Skeletal muscle satellite cell (primary cell): Measurements from ENCODE around the gene ZNF468. TPM values are rescaled to one million over a fixed set of nuclear protein-coding genes. Genes with fewer than 3 reads are reported as not detected.
"Not testable (repeated sequence)": the region's sequence is repeated elsewhere in the genome, so short reads cannot be mapped to it uniquely, and the experiment has no call there.

ENCODE experiments used
- H3K27me3 ChIP-seq: 2 replicates; pipeline ENCODE4 v1.7.0; 2013; ENCODE audit warnings: low read length; ENCODE audit not compliant: control insufficient read depth, insufficient read depth
- H3K36me3 ChIP-seq: 2 replicates; pipeline ENCODE4 v1.7.0; 2013; ENCODE audit warnings: mild to moderate bottlenecking, control low read depth, low read length; ENCODE audit not compliant: insufficient read depth
- H3K4me1 ChIP-seq: 2 replicates; pipeline ENCODE4 v1.7.0; 2013; ENCODE audit warnings: low read length; ENCODE audit not compliant: control insufficient read depth, insufficient read depth
- H3K4me2 ChIP-seq: 2 replicates; pipeline ENCODE4 v1.7.0; 2013; ENCODE audit warnings: mild to moderate bottlenecking, low read length
- H3K4me3 ChIP-seq: 2 replicates; pipeline ENCODE4 v1.7.0; 2013; ENCODE audit warnings: low read length
- H3K9ac ChIP-seq: 2 replicates; pipeline ENCODE4 v1.7.0; 2013; ENCODE audit warnings: mild to moderate bottlenecking, low read depth, low read length, moderate library complexity
- H3K9me3 ChIP-seq: replicated peaks from 2 replicates; pipeline ENCODE4 v1.7.0; 2013; ENCODE audit warnings: mild to moderate bottlenecking, control low read depth, low read length
- total RNA-seq: library from RNA; depleted of rRNA; stranded (reverse); fragments of >200 nt; gene quantifications from 2 replicates; pipeline ENCODE4 v1.2.3, GENCODE V29; 2012; rRNA removed

ZNF468 gene
- total RNA-seq, result 16.7 and 22.5 TPM in 2 replicates

- not testable (repeated sequence) for H3K27me3 ChIP-seq, H3K4me1 ChIP-seq, H3K36me3 ChIP-seq, H3K9me3 ChIP-seq
- peak within 1 kb of the TSS; percentile 96 for H3K4me3 ChIP-seq
- H3K4me2 ChIP-seq, result peak within 1 kb of the TSS; percentile 81
- peak within 1 kb of the TSS; percentile 90 for H3K9ac ChIP-seq
These were observed at the start of gene ZNF468 for GRCh38 chr19:52857378-52858191. Gene ZNF468, minus strand, starts transcription at chr19:52857619. Its CDS starts 3,347 bp downstream, at chr19:52854272.

DNA sequence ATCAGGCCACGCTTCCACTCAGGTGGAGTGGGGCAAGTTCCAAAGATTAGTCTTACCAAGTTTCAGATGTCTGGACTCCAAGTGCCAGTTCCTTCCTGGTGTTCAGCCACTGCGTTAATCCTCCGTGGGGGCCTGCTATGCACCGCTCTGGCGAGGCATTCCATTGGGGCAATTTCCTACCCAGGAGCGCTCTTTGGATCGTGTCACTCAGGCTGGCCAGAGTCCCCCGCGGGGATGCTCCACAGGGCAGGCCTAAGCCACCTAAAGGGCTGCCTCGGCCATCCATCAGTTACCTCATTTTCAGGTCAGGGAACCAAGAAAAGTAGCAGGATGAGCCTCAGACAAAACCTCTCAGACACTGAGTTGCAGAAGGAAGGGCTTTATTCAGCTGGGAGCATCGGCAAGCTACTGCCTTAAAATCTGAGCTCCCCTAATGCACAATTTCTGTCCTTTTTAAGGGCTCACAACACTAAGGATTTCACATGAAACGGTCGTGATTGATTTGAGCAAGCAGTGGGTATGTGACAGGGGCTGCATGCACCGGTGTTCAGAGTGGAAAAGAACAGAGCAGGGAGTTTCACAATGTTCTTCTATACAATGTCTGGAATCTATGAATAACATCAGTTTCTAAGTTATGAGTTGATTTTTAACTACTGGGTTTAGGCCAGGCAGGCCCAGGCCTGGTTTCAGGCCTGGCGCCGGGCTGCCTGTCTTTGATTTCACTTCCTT lies 46.8 kb upstream of the ZNF468 start:
- not testable (repeated sequence) for H3K4me2 ChIP-seq, H3K9ac ChIP-seq, H3K27me3 ChIP-seq, H3K9me3 ChIP-seq, H3K4me1 ChIP-seq, H3K4me3 ChIP-seq
- peaks cover 12% of the 10 kb centered on the region for H3K36me3 ChIP-seq

GRCh38 chr19:52901842-52902241 lies 44.4 kb upstream of the ZNF468 start:
- peaks cover 4% of the 10 kb centered on the region for H3K9me3 ChIP-seq
- no peak overlapping the region for H3K4me2 ChIP-seq
- no peak overlapping the region for H3K9ac ChIP-seq
- peaks cover 2% of the 10 kb centered on the region for H3K36me3 ChIP-seq
- H3K27me3 ChIP-seq, result no peaks in the 10 kb centered on the region
- H3K4me3 ChIP-seq, result no peak overlapping the region
- peaks cover 5% of the 10 kb centered on the region for H3K4me1 ChIP-seq

DNA sequence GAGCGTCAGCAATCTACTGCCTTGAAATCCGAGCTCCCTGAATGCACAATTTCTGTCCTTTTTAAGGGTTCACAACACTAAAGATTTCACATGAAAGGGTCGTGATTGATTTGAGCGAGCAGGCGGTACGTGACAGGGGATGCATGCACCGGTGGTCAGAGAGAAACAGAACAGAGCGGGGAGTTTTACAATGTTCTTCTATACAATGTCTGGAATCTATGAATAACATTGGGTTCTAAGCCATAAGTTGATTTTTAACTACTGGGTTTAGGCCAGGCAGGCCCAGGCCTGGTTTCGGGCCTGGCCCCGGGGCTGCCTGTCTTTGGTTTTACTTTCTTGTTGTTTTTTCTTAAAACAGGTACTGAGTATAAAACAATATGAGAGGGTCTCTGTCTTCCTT lies 41.2 kb upstream of the ZNF468 start:
- H3K4me3 ChIP-seq, H3K36me3 ChIP-seq, H3K4me2 ChIP-seq, H3K9me3 ChIP-seq, H3K9ac ChIP-seq, H3K4me1 ChIP-seq, H3K27me3 ChIP-seq: not testable (repeated sequence)

DNA sequence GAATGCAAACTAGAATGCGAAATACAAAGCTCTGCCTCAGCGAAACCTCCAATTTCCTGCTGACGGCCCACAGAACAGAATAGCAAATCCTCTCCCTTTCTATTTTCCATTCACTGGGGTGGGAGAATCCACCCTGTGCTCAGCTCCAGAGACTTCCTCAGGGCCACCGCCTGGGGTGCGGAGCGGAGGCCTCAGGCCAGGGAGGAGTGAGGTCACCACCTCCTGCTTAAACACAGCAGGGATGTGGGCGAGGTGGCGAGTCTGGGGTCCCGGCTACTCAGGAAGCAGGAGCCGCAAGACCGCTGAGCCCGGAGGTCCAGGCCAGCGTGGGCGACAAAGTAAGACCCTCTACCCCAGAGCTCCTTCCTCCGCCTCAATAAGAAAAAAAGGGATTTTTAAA lies 40.7 kb upstream of the ZNF468 start:
- no peaks in the 10 kb centered on the region for H3K9me3 ChIP-seq
- no peaks in the 10 kb centered on the region for H3K27me3 ChIP-seq
- peak overlapping the region; percentile 99 for H3K9ac ChIP-seq
- H3K4me1 ChIP-seq, result peaks cover 5% of the 10 kb centered on the region
- H3K36me3 ChIP-seq, result peaks cover 8% of the 10 kb centered on the region
- H3K4me3 ChIP-seq, result peak overlapping the region; percentile 100
- H3K4me2 ChIP-seq, result peak overlapping the region; percentile 98

DNA sequence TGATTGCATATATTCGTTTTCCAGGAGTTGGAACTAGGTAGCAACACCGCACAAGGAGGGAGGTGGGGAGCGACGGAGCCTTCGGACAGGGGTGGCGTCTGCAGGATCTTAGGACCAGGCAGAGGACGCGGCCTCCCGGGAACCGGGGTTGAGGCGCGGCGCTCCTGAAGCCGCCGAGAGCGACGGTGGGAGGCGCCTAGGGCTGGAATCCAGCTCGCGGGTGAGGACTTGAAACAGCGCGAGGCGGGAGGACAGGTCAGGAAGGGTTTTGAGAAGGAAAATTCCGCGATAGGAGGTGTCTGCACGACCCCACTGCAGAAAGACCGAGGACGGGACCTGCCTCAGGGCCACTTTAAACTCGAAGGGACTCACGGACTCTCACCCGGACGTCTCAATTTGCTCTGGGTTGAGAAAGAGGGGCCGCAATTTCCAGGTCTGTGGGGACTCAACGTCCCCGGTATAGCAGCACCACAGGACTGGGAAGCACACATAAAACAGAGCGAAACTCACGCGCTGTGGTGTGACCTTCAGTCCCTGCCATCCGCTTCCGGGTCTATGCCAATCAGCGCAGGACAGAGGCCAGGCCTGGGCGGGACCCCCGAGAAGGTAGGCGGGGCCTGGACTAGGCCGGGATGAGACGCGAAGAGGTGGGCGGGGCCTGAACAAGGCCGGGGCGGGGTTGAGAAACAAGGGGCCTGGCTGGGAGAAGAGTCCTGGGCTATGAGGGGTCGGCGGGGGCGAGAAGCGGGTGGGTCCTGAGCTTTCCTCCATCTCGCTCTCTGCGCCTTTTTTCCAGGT lies 39.9 kb upstream of the ZNF468 start, which contains the start of gene ZNF320:
Gene ZNF320 (minus strand): TSS at position 498 of the 798 bp plus-strand sequence. CDS start 7,380 bp downstream, outside the sequence.
- peaks cover 8% of the 10 kb centered on the region for H3K36me3 ChIP-seq
- H3K4me2 ChIP-seq, result peak within 1 kb of the TSS; percentile 98
- H3K9me3 ChIP-seq, result no peaks in the 10 kb centered on the region
- peak within 1 kb of the TSS; percentile 100 for H3K4me3 ChIP-seq
- H3K9ac ChIP-seq, result peak within 1 kb of the TSS; percentile 99
- no peaks in the 10 kb centered on the region for H3K27me3 ChIP-seq
- H3K4me1 ChIP-seq, result peaks cover 5% of the 10 kb centered on the region

DNA sequence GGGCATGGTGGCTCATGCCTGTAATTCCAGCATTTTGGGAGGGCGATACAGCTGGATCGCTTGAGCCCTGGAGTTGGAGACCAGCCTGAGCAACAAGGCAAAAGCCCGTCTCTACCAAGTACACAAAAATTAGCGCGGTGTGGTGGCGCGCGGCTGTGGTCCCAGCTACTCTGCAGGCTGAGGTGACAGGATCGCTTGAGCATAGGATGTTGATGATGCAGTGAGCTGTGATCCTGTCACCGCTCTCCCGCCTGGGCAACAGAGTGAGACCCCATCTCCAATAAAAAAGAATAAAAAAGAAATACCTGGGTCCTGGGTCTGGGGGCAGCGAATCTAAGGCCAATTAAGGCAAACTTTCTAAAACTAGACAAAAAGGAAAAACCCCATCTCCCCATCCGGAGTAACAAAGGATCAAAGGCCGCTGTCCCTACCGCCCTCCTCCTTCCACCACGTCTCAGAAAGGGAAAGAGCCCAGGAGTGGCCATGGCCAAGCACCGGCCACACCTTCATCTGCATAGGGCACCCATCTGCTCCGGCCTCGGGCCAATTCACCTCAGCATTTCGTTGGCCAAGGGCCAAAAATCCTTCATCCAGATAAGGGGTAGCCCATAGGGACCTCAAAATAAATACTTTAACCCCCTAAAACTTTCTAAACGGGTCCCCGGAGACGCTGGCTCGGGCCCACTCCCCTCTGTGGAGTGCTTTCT lies 39.2 kb upstream of the ZNF468 start:
- H3K4me3 ChIP-seq, result peak overlapping the region; percentile 100
- no peaks in the 10 kb centered on the region for H3K9me3 ChIP-seq
- peak overlapping the region; percentile 99 for H3K9ac ChIP-seq
- H3K36me3 ChIP-seq, result peaks cover 8% of the 10 kb centered on the region
- H3K27me3 ChIP-seq, result no peaks in the 10 kb centered on the region
- H3K4me1 ChIP-seq, result peaks cover 5% of the 10 kb centered on the region
- peak overlapping the region; percentile 98 for H3K4me2 ChIP-seq

DNA sequence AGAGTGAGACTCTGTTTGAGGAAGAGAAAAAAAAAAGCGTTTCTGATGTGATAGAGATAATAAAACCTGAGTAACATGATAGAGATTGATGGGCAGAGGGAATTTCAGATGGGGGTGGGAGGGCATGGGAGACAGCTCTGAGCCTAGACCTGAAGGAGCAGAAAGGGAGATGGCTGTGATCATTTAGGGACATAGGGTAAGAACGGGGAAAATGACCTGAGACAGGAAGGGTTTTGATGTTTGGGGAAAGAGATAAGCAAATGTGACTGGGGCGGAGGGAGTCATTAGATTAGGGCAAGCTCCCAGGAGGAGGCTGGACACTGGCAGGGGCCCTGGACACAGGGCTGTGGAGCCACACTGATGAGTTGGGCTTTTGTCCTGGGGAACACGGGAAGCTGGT lies 33.9 kb upstream of the ZNF468 start:
- peaks cover 39% of the 10 kb centered on the region for H3K36me3 ChIP-seq
- no peaks in the 10 kb centered on the region for H3K4me1 ChIP-seq
- H3K9me3 ChIP-seq, result no peaks in the 10 kb centered on the region
- no peak overlapping the region for H3K4me2 ChIP-seq
- no peak overlapping the region for H3K4me3 ChIP-seq
- no peak overlapping the region for H3K9ac ChIP-seq
- H3K27me3 ChIP-seq, result no peaks in the 10 kb centered on the region

DNA sequence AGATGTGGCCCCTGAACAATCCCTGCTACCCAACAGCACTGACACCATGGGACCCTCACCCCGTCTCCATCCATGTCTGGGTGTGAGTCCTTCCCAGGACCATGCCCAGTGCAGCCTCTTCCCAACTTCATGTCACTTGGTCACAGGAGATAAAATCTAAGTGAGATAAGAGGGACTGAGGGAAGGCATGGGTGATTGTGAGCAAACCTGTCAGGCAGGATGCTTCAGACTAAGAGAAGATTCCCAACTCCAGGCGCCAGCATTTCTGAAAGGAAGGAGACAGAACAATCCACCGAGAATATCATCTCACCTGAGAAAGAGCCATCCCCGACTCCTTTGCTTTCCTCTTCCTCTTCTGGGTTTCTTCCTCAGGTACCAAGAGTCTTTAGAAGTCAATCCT lies 32.5 kb upstream of the ZNF468 start:
- no peak overlapping the region for H3K4me3 ChIP-seq
- H3K4me1 ChIP-seq, result no peaks in the 10 kb centered on the region
- H3K9ac ChIP-seq, result no peak overlapping the region
- no peaks in the 10 kb centered on the region for H3K27me3 ChIP-seq
- H3K9me3 ChIP-seq, result no peaks in the 10 kb centered on the region
- H3K36me3 ChIP-seq, result peaks cover 45% of the 10 kb centered on the region
- no peak overlapping the region for H3K4me2 ChIP-seq

DNA sequence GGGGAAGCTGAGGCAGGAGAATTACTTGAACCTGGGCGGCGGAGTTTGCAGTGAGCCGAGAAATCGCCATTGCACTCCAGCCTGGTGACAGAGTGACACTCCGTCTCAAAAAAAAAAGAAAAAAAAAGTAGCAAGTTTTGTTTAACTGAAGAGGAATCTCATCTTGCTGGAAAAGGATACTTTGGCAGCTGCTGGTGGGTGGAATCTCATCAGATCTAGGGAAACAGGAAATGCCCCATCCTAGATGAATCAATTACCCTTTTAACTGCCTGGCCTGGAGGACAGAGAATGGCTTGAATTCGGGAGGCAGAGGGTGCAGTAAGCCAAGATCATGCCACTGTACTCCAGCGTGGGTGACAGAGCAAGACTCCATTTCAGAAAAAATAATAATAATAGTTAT lies 31.7 kb upstream of the ZNF468 start:
- Histone ChIP-seq H3K9ac (no peak overlapping the region), H3K4me2 (no peak overlapping the region), H3K4me3 (no peak overlapping the region), H3K4me1 (no peaks in the 10 kb centered on the region), H3K9me3 (no peaks in the 10 kb centered on the region), H3K27me3 (no peaks in the 10 kb centered on the region), H3K36me3 (peaks cover 53% of the 10 kb centered on the region)
